Naive thymus-derived CD4-positive, alpha-beta T cell (primary cell): ENCODE results near the gene NKD1. TPM values are rescaled to one million over a fixed set of nuclear protein-coding genes. Genes with fewer than 3 reads are reported as not detected.
A peak's percentile ranks its signal among the peaks of the same experiment; 100 is the strongest.
"Not testable (repeated sequence)": the region's sequence is repeated elsewhere in the genome, so short reads cannot be mapped to it uniquely, and the experiment has no call there.

Source experiments
- ATAC-seq: fragments of 150-1000 bp; cut with Tn5 transposase; 2 replicates; pipeline ENCODE4 v1.10.0; 2021; ENCODE audit warnings: mild to moderate bottlenecking, moderate library complexity
- CTCF ChIA-PET: fragments of 350-600 bp; sonication (Branson Sonifier 250); formaldehyde crosslinking; loops from one replicate; lab custom pipeline; 2021; ENCODE audit warnings: antibody characterized with exemption; lab: Charles Lee
- POLR2A ChIA-PET: fragments of 350-600 bp; sonication (Branson Sonifier 250); formaldehyde crosslinking; loops from one replicate; lab custom pipeline; 2021; ENCODE audit warnings: antibody characterized with exemption, inconsistent platforms; lab: Charles Lee
- DNase-seq, 9 donors: peaks; one replicate each; pipeline versions ENCODE4 v3.0.0 to v3.0.0-alpha.2; 2020 to 2022; ENCODE audit warnings: mixed read lengths in 1 of 9
- H3K27ac ChIP-seq: one replicate; pipeline ENCODE4 v1.7.0; 2013; ENCODE audit warnings: mild to moderate bottlenecking, low read depth, low read length, moderate library complexity
- H3K27me3 ChIP-seq, 2 donors: one replicate each; pipeline ENCODE4 v1.7.0; 2013; ENCODE audit warnings: low read length in 2 of 2, mild to moderate bottlenecking in 2 of 2, moderate library complexity in 2 of 2; ENCODE audit not compliant: control insufficient read depth in 2 of 2, insufficient read depth in 2 of 2
- H3K36me3 ChIP-seq, 3 experiments: 1 replicate in 2 of 3; 2 replicates in 1 of 3; pipeline ENCODE4 v1.7.0; 2013; ENCODE audit warnings: low read length in 3 of 3, mild to moderate bottlenecking in 3 of 3, moderate library complexity in 1 of 3; ENCODE audit not compliant: insufficient read depth in 3 of 3, control insufficient read depth in 2 of 3
- H3K4me1 ChIP-seq, 2 donors: one replicate each; pipeline ENCODE4 v1.7.0; 2013; ENCODE audit warnings: low read length in 2 of 2, mild to moderate bottlenecking in 2 of 2, moderate library complexity in 1 of 2; ENCODE audit not compliant: control insufficient read depth in 2 of 2, insufficient read depth in 2 of 2
- H3K4me3 ChIP-seq: 2 replicates; pipeline ENCODE4 v1.7.0; 2013; ENCODE audit warnings: mild to moderate bottlenecking, low read length
- H3K9me3 ChIP-seq, 3 experiments: 1 replicate in 2 of 3; 2 replicates in 1 of 3; pipeline ENCODE4 v1.7.0; 2013; ENCODE audit warnings: low read length in 3 of 3; ENCODE audit not compliant: control insufficient read depth in 2 of 3
- H3K27ac Mint-ChIP-seq, 9 donors: one replicate each; pipeline ENCODE4 v1.8.0; 2020 to 2022; ENCODE audit warnings: mixed read lengths in 9 of 9, mild to moderate bottlenecking in 8 of 9, moderate library complexity in 5 of 9, inconsistent platforms in 2 of 9
- H3K27me3 Mint-ChIP-seq, 5 donors: one replicate each; pipeline ENCODE4 v1.8.0; 2021 to 2022; ENCODE audit warnings: mixed read lengths in 5 of 5, mild to moderate bottlenecking in 1 of 5
- H3K36me3 Mint-ChIP-seq, 5 donors: one replicate each; pipeline ENCODE4 v1.8.0; 2020 to 2022; ENCODE audit warnings: mixed read lengths in 5 of 5, mild to moderate bottlenecking in 3 of 5, inconsistent platforms in 1 of 5
- H3K4me1 Mint-ChIP-seq, 7 donors: one replicate each; pipeline ENCODE4 v1.8.0; 2020 to 2022; ENCODE audit warnings: mixed read lengths in 7 of 7, mild to moderate bottlenecking in 3 of 7, inconsistent platforms in 1 of 7
- H3K4me3 Mint-ChIP-seq, 10 donors: one replicate each; pipeline ENCODE4 v1.8.0; 2020 to 2022; ENCODE audit warnings: mild to moderate bottlenecking in 10 of 10, mixed read lengths in 10 of 10, moderate library complexity in 6 of 10, inconsistent platforms in 2 of 10
- H3K9me3 Mint-ChIP-seq, 11 donors: one replicate each; pipeline ENCODE4 v1.8.0; 2020 to 2022; ENCODE audit warnings: mixed read lengths in 11 of 11, mild to moderate bottlenecking in 4 of 11, inconsistent platforms in 1 of 11, moderate library complexity in 1 of 11
- intact Hi-C, 2 donors: fragments of 100-400 bp; cut with micrococcal nuclease; formaldehyde crosslinking; loops; one replicate each; pipeline ENCODE4 v1.15.1; 2023
- polyA plus RNA-seq, 2 donors: library from polyadenylated mRNA; unstranded; fragments of 300-500 nt; fragmentation: Illumina TruSeq; gene quantifications; one replicate each; pipeline ENCODE4 v1.2.3, GENCODE V29; 2021
- total RNA-seq, 6 experiments: library from RNA in 5 of 6; stranded (reverse) in 5 of 6; gene quantifications; 1 replicate in 5 of 6; 2 replicates in 1 of 6; pipeline ENCODE4 v1.2.3 and lab custom pipeline; 2021 to 2026

NKD1 gene
- total and polyA plus RNA-seq, 7 experiments from 2014 or later: 0.36 to 7.9 (median 5.0) TPM

DNA sequence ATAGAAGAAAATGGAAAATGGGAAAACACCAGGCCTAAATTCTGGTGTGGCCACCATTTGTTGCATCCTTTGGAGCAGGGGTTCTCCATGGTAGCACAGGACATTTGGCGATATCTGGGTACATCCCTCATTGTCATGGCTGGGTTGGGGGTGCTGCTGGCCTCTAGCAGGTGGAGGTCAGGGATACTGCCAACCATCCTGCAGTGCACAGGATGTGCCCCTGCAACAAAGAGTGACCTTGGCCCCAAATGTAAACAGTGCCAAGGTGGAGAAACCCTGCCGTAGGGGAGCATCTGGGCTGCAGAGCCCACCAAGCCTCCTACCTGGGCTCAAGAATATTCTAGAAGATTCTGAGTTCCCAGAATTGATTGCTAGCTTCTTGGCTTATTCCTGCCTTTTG lies 27.5 kb downstream of the NKD1 start:
- no peak overlapping the region for H3K4me3 Mint-ChIP-seq
- ATAC-seq (no peak), DNase-seq (no peak)
- H3K4me3 ChIP-seq: no peak overlapping the region
- H3K4me1 Mint-ChIP-seq: peaks cover 0 to 26% (median 16%) of the 10 kb centered on the region in 7 donors
- no peaks in the 10 kb centered on the region for H3K4me1 ChIP-seq
- POLR2A ChIA-PET: no interaction called here
- H3K9me3 Mint-ChIP-seq: peaks cover 0 to 1% (median 0%) of the 10 kb centered on the region in 11 donors
- CTCF ChIA-PET: interaction anchor here (0.5 kb wide), 1 partner anchor 44 kb away, joined by 4 read pairs; no protein-coding TSS in a partner anchor
- no peaks in the 10 kb centered on the region for H3K27me3 Mint-ChIP-seq
- intact Hi-C loops: loop anchor here in 1 of 2 donors (2.0 kb wide), 1 partner anchor 13 kb away; no protein-coding TSS in a partner anchor
- peaks cover 0 to 35% (median 0%) of the 10 kb centered on the region in 3 experiments for H3K36me3 ChIP-seq
- no peak overlapping the region for H3K27ac ChIP-seq
- peaks cover 0 to 37% (median 22%) of the 10 kb centered on the region in 5 donors for H3K36me3 Mint-ChIP-seq
- no peaks in the 10 kb centered on the region for H3K9me3 ChIP-seq
- no peaks in the 10 kb centered on the region for H3K27me3 ChIP-seq
- no peak overlapping the region for H3K27ac Mint-ChIP-seq

DNA sequence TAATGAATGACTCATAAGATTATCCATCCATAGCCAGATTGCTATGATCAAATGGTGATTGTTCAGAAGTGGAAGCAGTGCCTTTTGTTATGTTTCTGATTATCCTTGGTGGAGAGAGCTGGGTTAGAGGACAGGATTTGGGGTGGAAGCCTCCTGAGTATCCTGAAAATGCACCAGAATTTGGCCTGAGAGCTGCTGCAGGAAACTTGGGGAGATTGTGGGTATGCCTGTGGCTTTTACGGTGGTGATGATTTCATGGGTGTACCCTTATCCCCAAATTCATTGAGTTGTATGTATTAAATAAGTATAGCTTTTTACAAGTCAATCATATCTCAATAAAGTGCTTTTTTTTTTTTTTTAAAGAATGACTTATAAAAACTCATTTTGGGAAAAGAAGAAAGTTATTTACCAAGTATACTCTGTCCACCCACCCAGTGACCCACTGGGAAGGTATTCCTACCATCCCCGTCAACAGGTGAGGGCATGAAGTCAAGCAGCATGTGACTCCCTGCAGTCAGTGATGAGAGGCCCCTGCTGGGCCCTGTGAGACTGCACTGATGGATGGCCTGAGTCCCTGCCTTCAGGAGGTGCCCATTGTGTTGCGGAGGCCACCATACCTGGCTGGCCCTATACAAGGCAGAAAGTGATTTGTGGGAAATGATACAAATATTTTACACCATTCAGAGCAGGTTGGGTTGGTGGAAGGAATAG lies 28.4 kb downstream of the NKD1 start:
- no peak overlapping the region for H3K27ac ChIP-seq
- no peaks in the 10 kb centered on the region for H3K27me3 Mint-ChIP-seq
- peaks cover 0 to 27% (median 0%) of the 10 kb centered on the region in 3 experiments for H3K36me3 ChIP-seq
- no peak overlapping the region for H3K4me3 Mint-ChIP-seq
- H3K9me3 Mint-ChIP-seq: peaks cover 0 to 1% (median 0%) of the 10 kb centered on the region in 11 donors
- no peak for DNase-seq
- H3K9me3 ChIP-seq: no peaks in the 10 kb centered on the region
- ChIA-PET POLR2A (interaction anchor here (0.6 to 2.0 kb wide), 5 partner anchors 10 to 297 kb away, joined by 3 to 4 read pairs (median 3); no protein-coding TSS in a partner anchor), CTCF (interaction anchor here (0.5 to 0.6 kb wide), 2 partner anchors 43 to 48 kb away, joined by 4 read pairs; no protein-coding TSS in a partner anchor)
- intact Hi-C loops: no loop called here
- no peak for ATAC-seq
- H3K27ac Mint-ChIP-seq: peak overlapping the region in 1 of 9 donors; percentile 1
- H3K4me1 ChIP-seq: no peaks in the 10 kb centered on the region
- H3K4me3 ChIP-seq: no peak overlapping the region
- H3K27me3 ChIP-seq: no peaks in the 10 kb centered on the region
- peaks cover 0 to 37% (median 22%) of the 10 kb centered on the region in 5 donors for H3K36me3 Mint-ChIP-seq
- peaks cover 0 to 26% (median 13%) of the 10 kb centered on the region in 7 donors for H3K4me1 Mint-ChIP-seq

DNA sequence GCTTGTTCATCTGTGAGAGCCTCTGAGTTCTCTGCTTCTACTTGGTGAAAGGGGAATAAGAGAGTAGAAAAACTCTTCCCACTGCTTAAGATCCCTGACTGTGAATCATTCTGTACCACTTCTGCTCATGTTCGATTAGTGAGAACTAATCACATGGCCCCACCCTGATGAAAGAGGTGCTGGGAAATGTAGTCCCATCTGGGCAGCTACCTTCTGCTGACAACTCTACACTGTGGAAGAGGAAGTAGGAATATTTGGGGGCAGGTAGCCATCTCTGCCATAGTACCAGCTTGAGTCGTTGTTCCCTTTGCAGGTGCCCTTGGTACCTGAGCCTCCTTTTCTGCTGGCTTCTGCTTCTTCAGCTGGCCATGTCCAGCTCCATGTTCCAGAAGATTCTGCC lies 29.9 kb downstream of the NKD1 start:
- Mint-ChIP-seq H3K4me1 (peaks cover 0 to 12% (median 8%) of the 10 kb centered on the region in 7 donors), H3K9me3 (peaks cover 0 to 1% (median 0%) of the 10 kb centered on the region in 11 donors), H3K27me3 (no peaks in the 10 kb centered on the region), H3K36me3 (peaks cover 0 to 28% (median 17%) of the 10 kb centered on the region in 5 donors), H3K27ac (peak overlapping the region in 4 of 9 donors; percentile 15 to 59 (median 32)), H3K4me3 (no peak overlapping the region)
- Histone ChIP-seq H3K4me1 (no peaks in the 10 kb centered on the region), H3K27me3 (no peaks in the 10 kb centered on the region), H3K4me3 (no peak overlapping the region), H3K36me3 (peaks cover 0 to 18% (median 0%) of the 10 kb centered on the region in 3 experiments), H3K9me3 (no peaks in the 10 kb centered on the region), H3K27ac (no peak overlapping the region)
- intact Hi-C loops: no loop called here
- ChIA-PET POLR2A (interaction anchor here (2.0 kb wide), 1 partner anchor 9 kb away, joined by 4 read pairs; no protein-coding TSS in a partner anchor), CTCF (no interaction called here)
- peak; percentile 37 for ATAC-seq
- DNase-seq: no peak

DNA sequence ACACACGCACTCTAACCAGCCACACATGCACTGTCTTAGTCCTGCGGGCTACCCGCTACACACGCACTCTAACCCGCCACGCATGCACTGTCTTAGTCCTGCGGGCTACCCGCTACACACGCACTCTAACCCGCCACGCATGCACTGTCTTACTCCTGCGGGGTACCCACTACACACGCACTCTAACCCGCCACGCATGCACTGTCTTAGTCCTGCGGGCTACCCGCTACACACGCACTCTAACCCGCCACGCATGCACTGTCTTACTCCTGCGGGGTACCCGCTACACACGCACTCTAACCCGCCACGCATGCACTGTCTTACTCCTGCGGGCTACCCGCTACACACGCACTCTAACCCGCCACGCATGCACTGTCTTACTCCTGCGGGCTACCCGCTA lies 31.2 kb downstream of the NKD1 start:
- intact Hi-C loops, H3K4me3 ChIP-seq, H3K27me3 Mint-ChIP-seq, H3K4me1 ChIP-seq, POLR2A ChIA-PET, H3K27ac ChIP-seq, CTCF ChIA-PET, ATAC-seq, H3K27me3 ChIP-seq, H3K4me3 Mint-ChIP-seq, H3K9me3 ChIP-seq, DNase-seq, H3K9me3 Mint-ChIP-seq: not testable (repeated sequence)
- Mint-ChIP-seq H3K36me3 (peaks cover 0 to 28% (median 17%) of the 10 kb centered on the region in 5 donors), H3K27ac (peak overlapping the region in 2 of 9 donors; percentile 22 to 70), H3K4me1 (peaks cover 8 to 22% (median 16%) of the 10 kb centered on the region in 7 donors)
- peaks cover 0 to 18% (median 0%) of the 10 kb centered on the region in 3 experiments for H3K36me3 ChIP-seq

DNA sequence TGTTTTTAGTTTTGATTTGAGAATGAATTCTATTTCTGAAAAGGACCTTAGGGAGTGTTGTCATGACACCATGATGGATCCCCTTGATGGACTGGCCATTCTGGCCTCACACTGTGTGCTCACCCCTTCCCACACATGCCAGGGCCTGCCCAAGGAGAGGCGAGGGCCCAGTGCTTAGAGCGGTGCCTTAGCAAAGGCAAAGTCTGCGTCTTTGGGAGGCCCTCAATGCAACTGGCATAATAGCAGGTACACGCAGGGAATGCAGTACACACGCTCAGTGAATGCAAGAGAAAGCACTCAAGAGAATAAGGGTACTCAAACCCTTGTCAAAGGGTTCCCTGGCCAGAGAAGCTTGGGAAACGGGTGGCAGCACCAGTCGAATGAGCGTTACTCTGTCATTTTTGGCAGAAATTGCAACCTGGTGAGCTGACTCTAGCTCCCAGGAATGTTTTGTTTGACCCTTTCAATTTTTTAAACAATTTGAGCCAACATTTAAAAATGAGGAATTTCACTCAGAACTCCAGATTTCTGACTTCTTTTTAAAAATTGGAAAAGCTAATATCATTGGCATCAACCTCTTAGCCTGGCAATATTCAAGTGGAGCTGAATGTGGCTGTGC lies 32.1 kb downstream of the NKD1 start:
- peaks cover 0 to 1% (median 0%) of the 10 kb centered on the region in 11 donors for H3K9me3 Mint-ChIP-seq
- peaks cover 0 to 28% (median 17%) of the 10 kb centered on the region in 5 donors for H3K36me3 Mint-ChIP-seq
- no peak overlapping the region for H3K27ac ChIP-seq
- ATAC-seq: no peak
- H3K36me3 ChIP-seq: peaks cover 0 to 18% (median 0%) of the 10 kb centered on the region in 3 experiments
- H3K9me3 ChIP-seq: no peaks in the 10 kb centered on the region
- peaks cover 9 to 26% (median 20%) of the 10 kb centered on the region in 7 donors for H3K4me1 Mint-ChIP-seq
- POLR2A ChIA-PET: interaction anchor here (0.9 kb wide), 1 partner anchor 30 kb away, joined by 3 read pairs; no protein-coding TSS in a partner anchor
- intact Hi-C loops: no loop called here
- CTCF ChIA-PET: no interaction called here
- no peak overlapping the region for H3K4me3 Mint-ChIP-seq
- peaks cover 0 to 6% of the 10 kb centered on the region in 2 donors for H3K4me1 ChIP-seq
- H3K4me3 ChIP-seq: no peak overlapping the region
- H3K27me3 Mint-ChIP-seq: no peaks in the 10 kb centered on the region
- no peaks in the 10 kb centered on the region for H3K27me3 ChIP-seq
- DNase-seq: no peak
- H3K27ac Mint-ChIP-seq: peak overlapping the region in 3 of 9 donors; percentile 22 to 70 (median 63)

DNA sequence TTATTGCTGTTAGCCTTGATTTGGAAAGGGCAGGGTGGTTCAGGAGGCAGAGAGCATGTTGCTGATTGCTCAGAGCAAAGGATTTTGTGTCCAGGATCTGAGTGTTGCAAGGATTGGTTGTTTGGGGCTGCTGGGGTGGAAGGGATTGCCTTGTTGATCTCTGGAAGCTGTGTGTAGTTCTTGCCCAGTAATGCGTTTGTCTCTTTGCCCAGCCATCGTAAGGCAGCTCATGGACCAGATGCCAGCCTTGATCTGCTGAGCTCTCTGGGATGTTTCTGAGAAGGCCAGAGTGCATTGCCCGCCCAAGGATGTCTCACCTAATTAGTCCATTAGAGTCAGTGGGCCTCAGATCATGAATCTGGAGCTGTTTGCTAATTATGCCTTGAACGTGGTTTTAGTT lies 33.6 kb downstream of the NKD1 start:
- ChIA-PET CTCF (no interaction called here), POLR2A (no interaction called here)
- Mint-ChIP-seq H3K9me3 (peaks cover 0 to 1% (median 0%) of the 10 kb centered on the region in 11 donors), H3K27me3 (no peaks in the 10 kb centered on the region), H3K4me3 (no peak overlapping the region), H3K4me1 (peaks cover 8 to 26% (median 22%) of the 10 kb centered on the region in 7 donors), H3K36me3 (peaks cover 0 to 29% (median 19%) of the 10 kb centered on the region in 5 donors), H3K27ac (peak overlapping the region in 4 of 9 donors; percentile 30 to 87 (median 55))
- ATAC-seq (no peak), DNase-seq (no peak)
- Histone ChIP-seq H3K36me3 (peaks cover 0 to 18% (median 0%) of the 10 kb centered on the region in 3 experiments), H3K9me3 (no peaks in the 10 kb centered on the region), H3K4me3 (no peak overlapping the region), H3K4me1 (peaks cover 0 to 6% of the 10 kb centered on the region in 2 donors), H3K27me3 (no peaks in the 10 kb centered on the region), H3K27ac (no peak overlapping the region)
- intact Hi-C loops: no loop called here
